ENCODE results near the gene SPHKAP.
"Not testable (repeated sequence)": the region's sequence is repeated elsewhere in the genome, so short reads cannot be mapped to it uniquely, and the experiment has no call there.

Gene SPHKAP

DNA sequence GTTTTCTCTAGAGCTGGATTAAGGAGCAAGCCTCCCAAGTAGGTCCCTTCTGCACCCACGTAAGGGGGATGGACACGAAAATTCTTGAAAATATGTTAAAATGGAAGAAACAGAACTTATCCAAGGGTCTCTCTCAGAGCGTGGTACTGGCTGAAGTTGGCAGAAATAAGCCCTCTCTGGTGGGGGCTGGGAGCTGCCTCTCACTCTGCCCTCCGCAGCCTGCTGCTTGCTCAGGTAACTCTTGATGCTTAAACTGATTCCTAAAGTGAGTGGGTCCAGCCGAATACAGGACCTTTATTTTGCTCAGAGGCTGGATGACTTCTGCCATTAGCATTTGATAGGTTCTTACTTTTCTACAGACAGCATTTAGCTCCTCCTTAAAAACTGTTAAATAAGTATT, 78.1 kb downstream of the SPHKAP start:
- no peak for DNase-seq (ENCODE audit: low read depth)

DNA sequence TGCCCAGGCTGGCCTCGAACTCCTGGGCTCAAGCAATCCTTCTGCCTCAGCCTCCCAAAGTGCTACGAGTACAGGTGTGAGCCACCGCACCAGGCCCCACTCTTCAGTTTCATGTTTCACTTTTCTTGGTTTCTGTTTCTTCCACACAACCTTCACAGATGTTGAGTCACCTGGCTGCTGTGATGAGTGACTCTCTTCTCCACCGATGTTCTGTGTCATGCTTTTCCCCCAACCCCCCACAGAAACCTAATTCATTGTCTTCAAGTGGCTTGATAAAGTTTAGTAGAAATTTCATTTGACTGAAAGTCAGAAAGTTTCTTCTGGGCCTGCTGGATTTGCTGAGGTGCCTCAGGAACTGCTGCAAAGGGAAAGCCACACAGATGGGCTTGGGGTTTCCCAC, 78.5 kb downstream of the SPHKAP start:
- no peak for DNase-seq (ENCODE audit: low read depth)

DNA sequence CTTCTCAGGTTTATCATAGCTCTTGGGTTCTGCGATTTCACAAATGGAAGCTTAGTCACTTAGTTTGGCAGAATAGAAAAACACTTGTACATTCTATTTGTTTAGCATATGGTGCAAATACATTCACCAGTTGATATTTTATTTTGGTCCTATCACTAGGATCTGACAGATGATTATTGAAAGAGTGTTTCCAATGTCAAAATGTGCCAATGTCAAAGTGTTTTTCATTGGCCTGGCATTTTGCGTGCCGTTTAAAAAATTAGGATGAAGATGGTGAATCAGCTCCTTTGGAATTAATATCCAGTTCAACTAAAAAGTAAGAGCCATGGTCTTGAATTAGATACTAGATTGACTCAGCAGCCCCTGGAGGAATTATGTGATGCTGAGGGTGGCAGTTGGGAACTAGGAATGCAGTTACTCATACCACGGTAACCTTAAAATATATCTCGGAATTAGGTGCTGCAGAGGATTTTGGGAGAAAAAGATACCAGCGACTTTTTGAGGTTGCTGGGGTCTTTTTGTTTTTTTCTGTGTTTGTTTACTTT, 87.0 kb downstream of the SPHKAP start:
- no peak for DNase-seq (ENCODE audit: low read depth)

DNA sequence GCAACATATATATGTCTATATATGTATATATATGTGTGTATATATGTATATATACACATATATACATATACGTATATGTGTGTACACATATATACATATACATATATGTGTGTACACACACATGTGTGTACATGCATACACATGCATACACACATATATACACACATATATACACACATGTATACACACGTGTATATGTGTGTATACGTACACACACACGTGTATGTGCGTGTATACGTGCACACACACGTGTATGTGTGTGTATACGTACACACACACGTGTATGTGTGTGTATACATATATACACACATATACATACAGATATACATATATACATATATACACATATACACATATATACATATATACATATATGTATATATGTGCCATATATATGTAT, 89.4 kb downstream of the SPHKAP start:
- DNase-seq (ENCODE audit: low read depth): no peak

DNA sequence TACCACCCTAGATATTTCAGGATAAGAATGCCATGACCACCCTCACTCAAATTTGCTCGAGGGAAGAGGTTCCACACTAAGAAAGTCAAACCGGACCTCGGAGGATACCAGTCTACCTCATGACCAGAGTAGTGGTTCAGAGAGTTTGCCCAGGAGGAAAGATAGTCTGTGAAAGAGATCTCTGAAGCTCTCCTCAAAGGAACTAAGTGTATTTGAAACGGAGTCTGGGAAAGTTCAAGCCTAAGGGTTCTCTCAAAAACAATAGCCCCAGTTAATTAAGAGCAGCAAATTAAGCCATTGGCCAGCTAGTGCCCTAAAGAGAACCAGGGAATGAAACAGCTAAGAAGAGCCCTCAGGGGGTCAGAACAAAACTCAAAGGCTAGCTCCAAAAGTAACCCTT, 94.9 kb downstream of the SPHKAP start:
- no peak for DNase-seq (ENCODE audit: low read depth)

DNA sequence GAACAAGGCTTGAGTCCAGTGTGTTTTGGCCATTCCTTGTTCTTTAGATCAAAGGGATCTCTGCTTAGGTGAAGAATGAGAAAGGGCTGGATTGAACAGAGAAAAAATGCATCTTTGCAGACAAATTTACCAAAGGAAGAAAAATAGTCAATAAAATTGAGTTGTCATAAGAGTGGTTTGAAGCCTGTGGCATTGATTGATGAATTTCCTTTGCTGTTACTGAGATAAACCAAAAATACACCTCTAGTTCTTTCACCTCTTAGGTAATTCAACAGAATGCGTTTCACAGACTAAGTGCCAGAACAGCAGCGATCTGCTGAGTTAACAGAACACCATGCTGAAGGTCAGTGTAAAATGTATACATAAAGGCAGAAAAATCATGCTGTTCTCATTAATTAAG, 96.8 kb downstream of the SPHKAP start:
- DNase-seq (ENCODE audit: low read depth): no peak

DNA sequence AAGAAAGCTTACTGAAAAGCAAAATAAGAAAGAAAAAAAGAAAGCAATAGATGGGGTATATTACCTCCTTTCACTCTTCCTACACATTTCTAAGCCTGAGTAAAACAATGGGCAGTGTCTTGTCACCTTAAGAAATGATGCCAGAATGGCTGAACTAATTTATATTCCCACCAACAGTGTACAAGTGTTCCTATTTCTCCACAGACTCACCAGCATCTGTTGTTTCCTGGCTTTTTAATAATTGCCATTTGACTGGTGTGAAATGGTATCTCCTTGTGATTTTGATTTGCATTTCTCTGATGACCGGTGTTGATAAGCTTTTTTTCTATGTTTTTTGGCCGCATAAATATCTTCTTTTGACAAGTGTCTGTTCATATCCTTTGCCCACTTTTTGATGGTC, 98.4 kb downstream of the SPHKAP start:
- DNase-seq (ENCODE audit: low read depth): no peak

DNA sequence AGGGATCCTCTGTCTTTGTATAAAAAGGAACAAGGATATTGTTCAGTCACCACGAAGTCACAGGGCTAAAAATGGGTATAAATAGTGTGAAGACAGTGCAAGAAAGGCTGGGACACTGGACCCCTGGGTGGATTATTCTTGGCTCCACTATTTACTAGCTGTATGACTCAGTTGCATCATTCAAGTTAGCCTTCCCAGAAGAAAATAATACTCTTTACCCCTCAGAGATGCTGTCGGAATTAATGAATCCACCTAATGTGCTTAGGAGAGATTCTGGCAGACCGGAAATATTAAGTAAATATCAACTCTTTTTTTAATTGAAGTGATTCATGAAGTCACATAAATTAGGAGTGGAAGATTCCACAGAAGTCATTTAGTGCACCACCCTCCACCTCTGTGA, 98.9 kb downstream of the SPHKAP start:
- DNase-seq (ENCODE audit: low read depth): no peak

DNA sequence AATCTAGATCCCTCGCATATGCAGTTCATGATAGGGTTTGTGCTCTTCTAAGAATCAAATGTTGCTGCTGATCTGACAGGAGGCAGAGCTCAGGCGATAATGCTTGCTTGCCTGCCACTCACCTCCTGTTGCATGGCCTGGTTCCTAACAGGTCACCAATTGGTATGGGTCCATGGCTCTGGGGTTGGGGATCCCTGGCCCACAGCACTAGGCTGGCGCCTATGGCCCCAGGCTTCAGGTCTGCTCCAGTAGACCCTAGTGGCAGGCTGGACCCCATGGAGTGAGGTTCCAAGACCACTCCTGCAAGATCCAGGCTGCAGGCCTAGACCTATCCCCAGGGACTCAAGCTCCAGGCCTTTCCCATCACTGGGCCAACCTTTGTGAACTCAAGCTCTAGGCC, 102.3 kb downstream of the SPHKAP start:
- no peak for DNase-seq (ENCODE audit: low read depth)

DNA sequence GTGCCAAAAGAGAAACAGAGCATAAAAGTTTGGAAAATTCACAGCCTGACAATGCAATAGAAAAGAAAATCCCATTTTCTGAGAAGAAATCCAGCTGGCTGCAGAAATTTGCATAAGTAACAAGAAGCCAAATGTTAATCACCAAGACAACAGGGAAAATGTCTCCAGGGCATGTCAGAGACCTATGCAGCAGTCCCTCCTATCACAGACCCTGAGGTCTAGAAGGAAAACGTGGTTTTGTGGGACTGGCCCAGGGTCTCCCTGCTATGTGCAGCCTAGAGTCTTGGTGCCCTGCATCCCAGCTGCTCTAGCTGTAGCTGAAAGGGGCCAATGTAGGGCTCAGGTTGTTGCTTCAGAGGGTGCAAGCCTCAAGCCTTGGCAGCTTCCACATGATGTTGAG, 104.8 kb downstream of the SPHKAP start:
- DNase-seq (ENCODE audit: low read depth): not testable (repeated sequence)

DNA sequence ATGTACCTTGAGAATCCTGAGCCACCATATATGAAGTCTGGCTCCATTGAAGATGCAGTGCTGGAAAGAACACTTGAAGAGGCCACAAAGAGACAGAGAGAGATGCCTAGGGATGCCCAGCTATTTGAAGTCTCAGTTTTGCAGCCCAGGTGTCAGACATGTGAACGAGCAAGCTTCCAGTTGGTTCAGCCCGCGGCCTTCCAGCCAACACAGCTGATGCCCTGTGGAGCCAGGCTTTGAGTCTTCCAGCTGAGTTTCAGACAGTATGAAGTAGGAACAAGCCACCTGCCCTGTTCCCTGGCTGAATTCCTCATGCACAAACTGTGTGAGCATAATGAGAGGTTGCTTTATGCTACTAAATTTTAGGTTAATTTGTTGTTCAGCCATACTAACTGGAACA, 108.8 kb downstream of the SPHKAP start:
- DNase-seq (ENCODE audit: low read depth): no peak

DNA sequence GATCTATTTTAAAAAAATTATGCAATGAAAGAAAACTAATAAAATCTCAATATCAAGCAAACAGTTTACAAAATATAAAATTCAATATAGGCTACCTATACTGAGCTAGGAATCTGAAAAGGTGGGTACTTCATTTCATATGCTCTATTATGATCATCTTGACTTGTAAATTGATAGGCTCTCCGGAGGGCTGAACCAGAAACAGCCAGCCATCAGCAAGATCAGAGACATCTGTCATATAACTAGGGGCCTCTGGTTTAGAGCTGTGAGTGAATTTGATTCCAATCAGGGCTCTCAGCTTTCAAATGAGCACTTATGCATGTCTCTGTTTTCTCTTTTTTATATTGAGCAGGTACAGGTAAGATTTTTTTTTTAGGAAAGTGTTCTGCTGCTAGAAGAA, 114.2 kb downstream of the SPHKAP start:
- DNase-seq (ENCODE audit: low read depth): no peak

DNA sequence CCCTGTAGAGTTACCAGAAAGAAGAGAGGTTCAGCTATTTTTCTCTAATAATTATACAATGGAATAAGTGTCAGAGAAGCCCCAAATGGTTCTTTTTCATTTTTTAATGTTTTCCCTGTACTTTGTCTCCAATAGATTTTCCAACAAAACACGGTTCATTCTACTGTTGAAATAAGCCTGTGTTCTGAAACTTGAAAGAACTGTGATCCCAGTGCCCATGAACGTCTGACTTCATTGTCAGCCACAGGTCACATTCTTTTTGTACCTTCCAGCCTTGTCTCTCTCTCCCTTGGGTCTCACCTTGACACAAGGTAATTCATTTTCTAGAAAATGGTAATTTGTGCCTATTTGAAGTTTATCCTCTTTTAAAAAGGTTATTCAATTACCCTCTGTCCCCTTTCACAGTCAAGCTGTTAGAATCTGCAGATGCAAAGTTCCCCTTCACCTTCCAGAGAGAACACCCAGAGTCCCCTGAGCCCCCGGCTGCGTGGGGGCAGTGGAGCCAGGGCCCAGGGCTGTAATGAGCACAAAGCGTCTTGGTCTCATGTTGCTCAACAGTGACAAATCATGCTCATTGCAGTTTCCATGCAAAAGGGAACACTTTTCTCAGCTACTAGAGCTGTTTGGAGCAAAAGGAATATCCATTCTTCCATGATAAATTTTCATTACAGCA, 115.2 kb downstream of the SPHKAP start:
- DNase-seq (ENCODE audit: low read depth): no peak

DNA sequence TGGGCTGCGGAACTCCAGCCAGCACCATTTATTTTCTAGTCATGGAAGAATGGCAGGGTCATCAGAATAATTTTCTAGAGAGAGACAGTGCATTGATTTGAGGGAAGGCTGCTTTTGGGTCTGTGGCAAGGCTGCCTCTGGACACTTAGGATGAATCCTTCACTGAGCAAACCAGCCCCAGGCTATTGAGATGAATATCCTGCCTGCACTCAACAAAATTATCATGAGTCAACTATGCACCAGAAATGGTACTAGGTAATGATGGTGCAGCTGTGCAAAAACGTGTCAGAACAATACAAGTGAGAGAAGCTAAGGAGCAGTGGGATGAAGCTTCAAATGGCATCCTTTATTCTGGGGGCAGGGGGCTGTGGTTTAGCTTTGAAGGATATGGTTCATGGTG, 115.8 kb downstream of the SPHKAP start:
- DNase-seq (ENCODE audit: low read depth): no peak

DNA sequence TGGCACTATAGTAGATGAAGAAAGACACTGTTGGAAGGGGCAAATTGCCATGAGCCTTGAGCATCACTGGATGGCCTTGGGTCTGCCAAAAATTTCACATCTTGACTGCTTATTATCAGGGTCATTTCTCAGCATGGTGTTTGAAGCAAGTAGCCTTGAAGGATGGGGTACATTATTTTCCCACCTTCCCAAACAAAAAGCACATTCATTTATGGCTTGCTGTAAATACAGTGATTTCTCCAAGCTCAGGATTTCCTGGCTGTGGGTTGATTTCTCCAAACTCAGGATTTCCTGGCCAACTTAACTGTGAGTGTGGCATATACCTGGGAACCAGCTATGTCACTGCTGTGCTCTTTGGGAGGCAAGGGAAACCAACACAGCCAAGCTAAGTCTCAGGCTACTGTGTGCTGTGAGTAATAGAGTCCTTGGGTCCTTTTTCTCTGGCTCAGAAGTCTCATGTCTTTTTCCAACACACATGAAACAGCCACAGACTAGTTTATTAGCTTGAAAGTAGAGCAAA, 116.6 kb downstream of the SPHKAP start:
- DNase-seq (ENCODE audit: low read depth): no peak

DNA sequence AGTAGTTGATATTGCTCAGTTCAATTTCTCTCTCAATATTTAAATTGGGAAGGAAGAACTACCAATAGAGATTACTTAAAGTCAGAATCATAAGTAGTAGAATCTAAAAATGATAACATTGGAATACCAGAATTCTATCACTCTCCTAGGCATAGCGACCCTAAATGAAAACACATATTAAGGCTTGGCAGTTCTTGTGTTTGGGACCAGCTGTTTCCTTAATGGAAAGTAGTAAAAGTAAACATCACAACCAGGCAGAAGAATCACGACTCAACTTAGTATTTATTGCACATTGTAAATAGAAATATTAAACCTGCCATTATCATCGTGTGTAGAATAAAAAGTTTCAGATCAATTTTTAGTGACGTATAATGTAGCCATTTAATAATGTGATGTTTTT, 117.5 kb downstream of the SPHKAP start:
- no peak for DNase-seq (ENCODE audit: low read depth)

DNA sequence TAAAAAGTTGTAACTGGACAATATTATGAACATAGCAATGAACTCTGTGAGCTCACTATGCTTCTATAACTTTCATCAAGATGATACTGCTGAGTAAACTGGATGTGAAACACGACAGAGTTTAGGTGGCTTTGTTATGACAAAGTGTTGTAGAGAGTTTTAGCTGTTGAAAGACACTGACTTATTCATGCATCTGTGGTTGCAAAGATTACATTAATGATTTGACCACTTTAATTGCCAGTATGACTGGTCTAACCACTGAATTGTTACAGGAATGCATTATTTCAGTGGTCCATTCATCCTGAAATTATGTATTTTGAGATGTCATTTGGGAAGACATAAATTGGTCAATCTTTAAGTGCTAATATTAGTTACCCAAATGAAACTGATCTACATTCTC, 117.9 kb downstream of the SPHKAP start:
- DNase-seq (ENCODE audit: low read depth): no peak

DNA sequence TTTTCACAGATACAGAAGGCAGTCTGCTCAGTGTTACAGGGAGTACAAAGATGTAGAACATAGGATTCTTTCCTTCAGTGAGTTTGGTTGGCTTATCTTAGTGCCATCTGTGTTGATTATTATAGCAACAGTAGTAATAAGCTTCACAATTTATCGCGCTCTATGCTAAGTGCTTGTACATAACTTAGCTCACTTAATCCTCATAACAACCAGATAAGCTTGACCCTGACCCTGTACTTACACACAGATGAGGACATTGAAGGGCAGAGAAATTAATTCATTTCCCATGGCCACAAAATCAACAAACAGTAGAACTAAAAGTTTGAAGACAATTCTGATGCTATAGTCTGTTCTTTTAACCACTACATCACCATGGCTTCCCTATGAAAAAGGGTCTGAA, 121.8 kb downstream of the SPHKAP start:
- no peak for DNase-seq (ENCODE audit: low read depth)

DNA sequence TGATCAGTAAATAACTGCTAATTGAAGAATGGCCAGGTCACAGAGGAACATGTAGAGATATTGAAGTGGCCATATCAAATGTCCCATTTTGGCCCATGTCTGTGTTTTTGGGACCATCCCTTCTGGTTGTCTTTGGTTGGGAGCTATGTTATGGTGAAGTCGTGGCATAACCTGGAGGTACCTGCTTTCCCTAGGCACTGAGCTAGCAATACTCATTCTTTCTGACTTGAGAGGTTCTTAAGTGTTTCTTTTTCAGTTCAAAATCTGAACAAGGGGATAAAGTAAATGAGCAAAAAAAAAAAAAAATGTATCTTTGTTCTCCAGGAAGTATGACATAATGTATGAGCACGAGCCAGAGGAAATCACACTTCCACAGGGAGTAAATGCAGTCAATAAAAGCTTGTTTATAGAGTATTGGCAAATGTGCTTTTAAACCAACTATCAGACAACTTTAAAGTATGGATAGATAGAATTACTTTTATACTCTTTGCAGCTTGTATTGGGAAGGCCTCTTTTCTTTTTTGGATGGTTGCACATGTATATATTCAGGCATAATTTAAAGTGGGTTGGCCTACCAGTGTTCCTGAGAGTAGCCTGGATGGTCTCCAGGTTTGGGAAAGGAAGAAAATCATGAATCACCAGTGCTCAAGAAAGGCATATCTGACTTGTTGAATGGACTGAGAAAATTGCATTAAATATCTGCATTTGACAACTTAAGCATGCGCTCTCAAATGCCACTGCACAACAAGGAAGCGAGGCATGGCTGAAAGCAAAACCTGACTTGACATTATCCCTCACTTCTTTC, 125.0 kb downstream of the SPHKAP start:
- DNase-seq (ENCODE audit: low read depth): no peak

DNA sequence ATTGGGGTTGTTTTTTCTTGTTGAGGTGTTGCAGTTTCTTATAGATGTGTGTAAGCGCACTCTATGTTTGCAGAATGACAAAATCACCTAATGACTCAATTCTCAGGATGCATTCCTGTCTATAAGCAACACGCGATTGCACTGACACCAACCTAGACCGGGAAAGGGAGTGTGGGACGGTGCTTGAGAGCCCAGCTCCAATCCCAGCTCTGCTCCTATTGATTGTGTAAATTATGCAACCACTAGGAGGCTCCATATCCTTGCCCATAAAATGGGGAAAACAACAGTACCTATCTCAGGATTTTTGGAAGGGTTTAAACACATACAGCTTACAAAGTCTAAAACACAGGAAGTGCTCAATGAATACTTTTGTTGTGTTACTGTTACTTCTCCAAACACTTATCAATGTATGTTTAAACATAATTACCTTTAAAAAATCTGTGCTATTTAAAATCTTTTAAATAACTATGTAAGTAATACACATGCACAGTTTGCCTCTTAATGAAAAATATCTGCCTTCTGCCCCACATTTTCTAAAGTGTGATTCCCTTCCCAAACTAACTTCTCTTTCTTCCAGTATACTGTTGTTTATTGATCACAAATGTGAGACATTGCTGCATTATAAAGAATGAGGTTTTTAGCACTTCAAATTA, 132.5 kb downstream of the SPHKAP start:
- no peak for DNase-seq (ENCODE audit: low read depth)

DNA sequence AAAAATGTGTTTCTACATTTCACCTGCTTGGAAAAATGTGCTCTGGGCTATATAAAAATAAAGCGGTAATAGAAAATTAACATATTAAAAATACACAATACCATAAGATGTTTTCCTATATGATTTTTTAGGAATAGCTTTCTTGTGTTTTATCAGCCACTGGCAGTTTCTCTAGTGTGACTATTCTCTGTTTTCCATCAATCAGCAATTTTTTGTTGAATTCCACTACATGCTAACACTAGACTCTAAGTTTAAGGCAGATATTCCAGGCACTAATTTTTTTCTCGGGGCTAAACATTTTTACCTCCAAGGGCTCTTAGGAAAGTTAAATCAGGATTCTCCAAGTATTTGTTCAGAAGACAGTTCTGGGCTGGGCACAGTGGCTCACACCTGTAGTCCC, 140.5 kb downstream of the SPHKAP start:
- DNase-seq (ENCODE audit: low read depth): no peak

DNA sequence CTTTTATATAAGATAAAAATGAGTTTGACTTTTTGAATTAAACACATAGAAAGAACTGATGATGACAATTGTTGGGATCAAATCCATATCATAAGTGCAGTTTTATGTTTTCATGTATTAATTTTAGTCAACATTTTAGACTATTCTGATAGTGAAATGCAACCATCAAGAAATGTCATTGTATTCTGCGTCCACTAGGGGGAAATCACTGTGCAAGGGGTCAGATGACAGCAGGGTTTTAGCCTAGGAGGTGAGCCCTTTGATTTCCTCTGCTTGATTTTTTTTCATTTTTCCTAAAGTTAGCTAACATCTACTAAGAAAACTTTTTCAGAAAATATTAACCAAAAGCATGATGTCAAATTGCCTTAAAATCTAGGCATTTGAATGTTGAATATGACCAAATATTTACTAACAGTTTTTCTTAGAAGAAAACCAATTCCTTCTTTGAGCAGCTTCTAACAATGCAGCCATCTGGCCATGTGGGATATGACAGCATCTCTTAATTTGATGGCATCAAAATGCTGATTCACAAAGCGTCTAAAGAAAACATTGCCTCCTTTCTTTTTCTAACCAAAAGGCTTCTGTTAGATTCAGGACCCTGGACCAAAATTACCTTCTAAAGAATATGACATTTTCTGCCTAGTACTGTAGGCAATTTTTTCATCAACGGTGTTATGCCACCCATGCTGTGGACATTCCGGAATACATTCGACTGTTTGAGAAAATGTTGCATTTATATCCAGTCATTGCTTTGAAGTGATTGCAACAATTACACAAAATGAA, 141.5 kb downstream of the SPHKAP start:
- DNase-seq (ENCODE audit: low read depth): no peak
